PC-3 (cell line): Measurements from ENCODE around the gene ENTPD2.
"Not testable (repeated sequence)": the region's sequence is repeated elsewhere in the genome, so short reads cannot be mapped to it uniquely, and the experiment has no call there.

Experiments used
- CTCF ChIP-seq: fragments of 300-600 bp; sonication (generic); conservative IDR thresholded peaks from 2 replicates; pipeline ENCODE4 v1.5.1; 2017; ENCODE audit warnings: antibody characterized with exemption, low read depth, mild to moderate bottlenecking, low read length
- EZH2 ChIP-seq: fragments of 300-600 bp; sonication (generic); IDR thresholded peaks from one replicate; pipeline ENCODE4 v1.6.1; 2017; ENCODE audit warnings: antibody characterized with exemption, mild to moderate bottlenecking, low read length; ENCODE audit not compliant: unreplicated experiment
- EZH2phosphoT487 ChIP-seq: fragments of 300-600 bp; sonication (generic); IDR thresholded peaks from 2 replicates; pipeline ENCODE4 v1.6.1; 2018; ENCODE audit warnings: mild to moderate bottlenecking, antibody characterized with exemption, low read length, borderline replicate concordance

- TF ChIP-seq CTCF, EZH2, EZH2phosphoT487: not testable (repeated sequence)
These were observed 20.4 kb downstream of the ENTPD2 start for GRCh38 chr9:137033481-137033880.
